ENCODE results near the gene ETF1. TPM values are rescaled to one million over a fixed set of nuclear protein-coding genes. Genes with fewer than 3 reads are reported as not detected.

Gene ETF1
- total RNA-seq, 4 donors from 2014 or later, result 65.2 to 132 (median 103) TPM

DNA sequence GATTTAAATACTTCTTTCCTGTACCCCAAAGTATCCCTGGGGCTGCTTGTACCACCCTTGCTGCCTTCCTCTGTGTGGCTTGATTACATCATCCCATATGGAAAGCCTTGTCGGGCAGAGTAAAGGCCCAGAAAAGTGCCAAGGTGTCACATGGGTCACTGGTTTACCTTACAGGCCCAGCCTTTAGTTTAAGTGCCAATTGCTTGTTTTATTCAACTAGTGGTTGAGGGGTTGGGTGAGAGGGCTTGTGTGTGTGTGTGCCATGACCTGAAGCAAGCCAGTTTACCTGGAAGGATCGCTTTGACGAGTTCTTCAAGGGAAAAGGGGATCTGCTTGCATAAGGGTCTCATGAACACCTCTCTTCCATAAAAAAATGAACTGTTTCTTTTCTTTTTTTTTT is 39.9 kb upstream of the ETF1 start:
- Histone ChIP-seq H3K4me3 (no peak overlapping the region), H3K27me3 (no peaks in the 10 kb centered on the region), H3K4me1 (peaks cover 0 to 8% (median 0%) of the 10 kb centered on the region in 3 donors), H3K27ac (no peak overlapping the region), H3K36me3 (no peaks in the 10 kb centered on the region), H3K9me3 (no peaks in the 10 kb centered on the region)
- TF ChIP-seq POLR2A (IDR thresholded peaks at IDR 0.05), result no peak
- TF ChIP-seq, protein P1, sequence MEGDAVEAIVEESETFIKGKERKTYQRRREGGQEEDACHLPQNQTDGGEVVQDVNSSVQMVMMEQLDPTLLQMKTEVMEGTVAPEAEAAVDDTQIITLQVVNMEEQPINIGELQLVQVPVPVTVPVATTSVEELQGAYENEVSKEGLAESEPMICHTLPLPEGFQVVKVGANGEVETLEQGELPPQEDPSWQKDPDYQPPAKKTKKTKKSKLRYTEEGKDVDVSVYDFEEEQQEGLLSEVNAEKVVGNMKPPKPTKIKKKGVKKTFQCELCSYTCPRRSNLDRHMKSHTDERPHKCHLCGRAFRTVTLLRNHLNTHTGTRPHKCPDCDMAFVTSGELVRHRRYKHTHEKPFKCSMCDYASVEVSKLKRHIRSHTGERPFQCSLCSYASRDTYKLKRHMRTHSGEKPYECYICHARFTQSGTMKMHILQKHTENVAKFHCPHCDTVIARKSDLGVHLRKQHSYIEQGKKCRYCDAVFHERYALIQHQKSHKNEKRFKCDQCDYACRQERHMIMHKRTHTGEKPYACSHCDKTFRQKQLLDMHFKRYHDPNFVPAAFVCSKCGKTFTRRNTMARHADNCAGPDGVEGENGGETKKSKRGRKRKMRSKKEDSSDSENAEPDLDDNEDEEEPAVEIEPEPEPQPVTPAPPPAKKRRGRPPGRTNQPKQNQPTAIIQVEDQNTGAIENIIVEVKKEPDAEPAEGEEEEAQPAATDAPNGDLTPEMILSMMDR (IDR thresholded peaks at IDR 0.05), result no peak
- intact Hi-C loops (cut with DNase I), result no loop called here
- WGBS, 2 donors, result 80 to 84% methylated on average over 3 of the region's 3 CpGs
- no peak for DNase-seq

DNA sequence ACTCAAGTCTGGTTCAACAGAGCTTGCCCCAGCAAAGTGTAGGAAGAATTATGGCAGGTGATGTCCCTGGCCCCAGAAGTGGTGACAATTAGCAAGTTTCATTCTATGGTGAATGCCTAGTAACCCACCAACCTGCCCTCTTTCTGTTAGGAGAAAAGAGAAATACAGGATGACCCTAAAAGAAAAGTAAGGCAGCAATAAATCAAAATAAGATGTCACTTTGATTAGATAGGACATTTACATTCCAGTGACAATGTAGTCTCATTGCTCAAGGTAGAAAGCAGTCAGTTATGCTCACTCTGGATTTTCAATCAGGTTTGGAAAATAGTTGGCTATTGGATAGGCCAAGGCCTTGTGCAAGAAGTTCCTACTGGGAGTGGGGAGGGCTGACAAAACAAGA is 37.7 kb upstream of the ETF1 start:
- no peak for TF ChIP-seq POLR2A (IDR thresholded peaks at IDR 0.05)
- TF ChIP-seq, protein P1 (IDR thresholded peaks at IDR 0.05), result no peak
- H3K27ac ChIP-seq, result no peak overlapping the region
- no peak for DNase-seq
- peaks cover 0 to 20% (median 7%) of the 10 kb centered on the region in 3 donors for H3K4me1 ChIP-seq
- H3K36me3 ChIP-seq, result no peaks in the 10 kb centered on the region
- no peaks in the 10 kb centered on the region for H3K9me3 ChIP-seq
- H3K4me3 ChIP-seq, result no peak overlapping the region
- H3K27me3 ChIP-seq, result no peaks in the 10 kb centered on the region
- intact Hi-C loops (cut with DNase I), result no loop called here

DNA sequence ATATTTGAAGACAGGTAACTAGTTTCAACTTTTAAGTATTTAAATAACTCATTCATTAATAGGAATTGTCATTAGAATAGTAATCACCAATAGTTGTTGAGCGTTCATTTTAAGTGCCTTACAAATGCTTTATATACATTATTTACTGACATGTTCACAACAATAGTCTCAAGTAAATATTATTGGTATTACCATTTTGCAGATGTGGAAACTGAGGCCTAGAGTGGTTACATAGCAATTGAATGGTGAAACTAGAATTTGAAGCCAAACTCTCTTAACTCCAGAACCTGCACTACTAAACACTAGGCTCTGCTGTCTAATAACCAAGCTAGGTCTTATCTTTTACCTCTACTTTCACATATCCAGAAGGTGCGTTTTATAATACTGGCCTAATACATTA is 37.0 kb upstream of the ETF1 start:
- Histone ChIP-seq H3K4me3 (no peak overlapping the region), H3K36me3 (no peaks in the 10 kb centered on the region), H3K4me1 (peaks cover 0 to 21% (median 7%) of the 10 kb centered on the region in 3 donors), H3K27me3 (no peaks in the 10 kb centered on the region), H3K27ac (no peak overlapping the region), H3K9me3 (no peaks in the 10 kb centered on the region)
- intact Hi-C loops (cut with DNase I), result no loop called here
- no peak for DNase-seq
- TF ChIP-seq, protein P1 (IDR thresholded peaks at IDR 0.05), result no peak
- TF ChIP-seq POLR2A (IDR thresholded peaks at IDR 0.05), result no peak
- WGBS, 2 donors, result 93 to 95% methylated on average over 2 of the region's 2 CpGs

DNA sequence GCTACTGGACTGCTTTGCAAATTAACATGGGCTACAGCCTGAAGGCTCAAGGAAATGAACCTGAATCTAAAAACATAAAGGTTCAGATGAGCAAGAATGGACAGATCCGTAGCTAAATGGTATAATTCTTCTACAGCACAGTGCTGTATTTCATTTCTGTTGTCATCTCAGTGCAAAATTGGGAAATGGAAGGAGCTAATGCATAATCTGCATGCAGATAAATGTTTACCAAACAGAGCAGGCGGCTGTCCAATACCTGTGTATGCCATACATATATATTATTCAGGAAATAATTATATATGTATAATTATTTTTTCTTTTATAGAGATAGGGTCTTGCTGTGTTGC is 36.5 kb upstream of the ETF1 start:
- Histone ChIP-seq H3K27ac (peak overlapping the region in 1 of 4 donors; percentile 33), H3K4me1 (peaks cover 0 to 22% (median 7%) of the 10 kb centered on the region in 3 donors), H3K27me3 (no peaks in the 10 kb centered on the region), H3K9me3 (no peaks in the 10 kb centered on the region), H3K4me3 (no peak overlapping the region), H3K36me3 (no peaks in the 10 kb centered on the region)
- TF ChIP-seq, protein P1 (IDR thresholded peaks at IDR 0.05), result no peak
- no peak for TF ChIP-seq POLR2A (IDR thresholded peaks at IDR 0.05)
- WGBS, 2 donors, result 41 to 43% methylated on average over 2 of the region's 2 CpGs
- DNase-seq, result no peak
- intact Hi-C loops (cut with DNase I), result no loop called here

DNA sequence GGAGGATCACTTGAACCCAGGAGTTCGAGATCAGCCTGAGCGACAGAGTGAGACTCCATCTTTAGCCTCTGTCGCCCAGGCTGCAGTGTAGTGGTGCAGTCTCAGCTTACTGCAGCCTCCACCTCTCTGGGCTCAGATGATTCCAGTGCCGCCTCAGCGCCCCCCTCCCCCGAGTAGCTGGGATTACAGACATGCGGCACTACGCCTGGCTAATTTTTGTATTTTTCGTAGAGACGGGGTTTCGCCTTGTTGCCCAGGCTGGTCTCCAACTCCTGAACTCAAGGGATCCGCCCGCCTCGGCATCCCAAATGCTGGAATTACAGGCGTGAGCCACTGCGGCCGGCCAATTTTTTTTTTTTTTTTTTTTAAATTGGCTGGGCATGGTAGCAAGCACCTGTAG is 34.4 kb upstream of the ETF1 start:
- no peak for DNase-seq
- Histone ChIP-seq H3K36me3 (peaks cover 0 to 13% (median 4%) of the 10 kb centered on the region in 3 donors), H3K27ac (peak overlapping the region in 1 of 4 donors; percentile 1), H3K4me3 (no peak overlapping the region), H3K4me1 (peaks cover 6 to 42% (median 22%) of the 10 kb centered on the region in 3 donors), H3K9me3 (no peaks in the 10 kb centered on the region), H3K27me3 (no peaks in the 10 kb centered on the region)
- intact Hi-C loops (cut with DNase I), result no loop called here
- 77 to 95% methylated on average over 15 to 17 of the region's 17 CpGs for WGBS, 2 donors
- TF ChIP-seq, protein P1 (IDR thresholded peaks at IDR 0.05), result no peak
- TF ChIP-seq POLR2A (IDR thresholded peaks at IDR 0.05), result no peak
